Measurements from ENCODE around the gene UBTD1.
"Not testable (repeated sequence)": the region's sequence is repeated elsewhere in the genome, so short reads cannot be mapped to it uniquely, and the experiment has no call there.

Gene UBTD1

GRCh38 chr10:97525683-97526110 lies 27.0 kb downstream of the UBTD1 start:
- Histone ChIP-seq H3K9me3 (ENCODE audit: control insufficient read depth in 2 of 2, low read length in 2 of 2) (no peaks in the 10 kb centered on the region), H3K4me1 (ENCODE audit: control insufficient read depth, insufficient read depth, low read length) (no peaks in the 10 kb centered on the region), H3K27ac (ENCODE audit: low read length) (no peak overlapping the region), H3K27me3 (ENCODE audit: control insufficient read depth in 1 of 2, insufficient read depth in 2 of 2, low read length in 2 of 2) (no peaks in the 10 kb centered on the region), H3K9ac (ENCODE audit: low read length in 2 of 2) (no peak overlapping the region), H3K4me3 (ENCODE audit: low read length in 2 of 2) (no peak overlapping the region), H3K36me3 (ENCODE audit: control insufficient read depth in 2 of 2, insufficient read depth in 2 of 2, low read length in 2 of 2) (no peaks in the 10 kb centered on the region)

- H3K4me1 ChIP-seq (ENCODE audit: control insufficient read depth, insufficient read depth, low read length); H3K36me3 ChIP-seq (ENCODE audit: control insufficient read depth in 2 of 2, insufficient read depth in 2 of 2, low read length in 2 of 2); H3K4me3 ChIP-seq (ENCODE audit: low read length in 2 of 2); H3K9ac ChIP-seq (ENCODE audit: low read length in 2 of 2); H3K27ac ChIP-seq (ENCODE audit: low read length); H3K27me3 ChIP-seq (ENCODE audit: control insufficient read depth in 1 of 2, insufficient read depth in 2 of 2, low read length in 2 of 2); H3K9me3 ChIP-seq (ENCODE audit: control insufficient read depth in 2 of 2, low read length in 2 of 2): not testable (repeated sequence)
These were observed 30.2 kb downstream of the UBTD1 start for GRCh38 chr10:97528876-97529275.

- H3K4me3 ChIP-seq (ENCODE audit: low read length in 2 of 2): no peak overlapping the region
- H3K9me3 ChIP-seq (ENCODE audit: control insufficient read depth in 2 of 2, low read length in 2 of 2): no peaks in the 10 kb centered on the region
- no peak overlapping the region for H3K27ac ChIP-seq (ENCODE audit: low read length)
- no peaks in the 10 kb centered on the region for H3K27me3 ChIP-seq (ENCODE audit: control insufficient read depth in 1 of 2, insufficient read depth in 2 of 2, low read length in 2 of 2)
- no peaks in the 10 kb centered on the region for H3K36me3 ChIP-seq (ENCODE audit: control insufficient read depth in 2 of 2, insufficient read depth in 2 of 2, low read length in 2 of 2)
- H3K4me1 ChIP-seq (ENCODE audit: control insufficient read depth, insufficient read depth, low read length): no peaks in the 10 kb centered on the region
- H3K9ac ChIP-seq (ENCODE audit: low read length in 2 of 2): no peak overlapping the region
These were observed 31.2 kb downstream of the UBTD1 start for GRCh38 chr10:97529685-97530465.

GRCh38 chr10:97531401-97531986 lies 32.8 kb downstream of the UBTD1 start:
- Histone ChIP-seq H3K9me3 (ENCODE audit: control insufficient read depth in 2 of 2, low read length in 2 of 2) (no peaks in the 10 kb centered on the region), H3K27ac (ENCODE audit: low read length) (no peak overlapping the region), H3K27me3 (ENCODE audit: control insufficient read depth in 1 of 2, insufficient read depth in 2 of 2, low read length in 2 of 2) (no peaks in the 10 kb centered on the region), H3K4me3 (ENCODE audit: low read length in 2 of 2) (no peak overlapping the region), H3K9ac (ENCODE audit: low read length in 2 of 2) (no peak overlapping the region), H3K36me3 (ENCODE audit: control insufficient read depth in 2 of 2, insufficient read depth in 2 of 2, low read length in 2 of 2) (no peaks in the 10 kb centered on the region), H3K4me1 (ENCODE audit: control insufficient read depth, insufficient read depth, low read length) (no peaks in the 10 kb centered on the region)

GRCh38 chr10:97532935-97533671 lies 34.4 kb downstream of the UBTD1 start:
- Histone ChIP-seq H3K4me3 (ENCODE audit: low read length in 2 of 2) (no peak overlapping the region), H3K27ac (ENCODE audit: low read length) (no peak overlapping the region), H3K9me3 (ENCODE audit: control insufficient read depth in 2 of 2, low read length in 2 of 2) (no peaks in the 10 kb centered on the region), H3K4me1 (ENCODE audit: control insufficient read depth, insufficient read depth, low read length) (no peaks in the 10 kb centered on the region), H3K27me3 (ENCODE audit: control insufficient read depth in 1 of 2, insufficient read depth in 2 of 2, low read length in 2 of 2) (no peaks in the 10 kb centered on the region), H3K36me3 (ENCODE audit: control insufficient read depth in 2 of 2, insufficient read depth in 2 of 2, low read length in 2 of 2) (no peaks in the 10 kb centered on the region), H3K9ac (ENCODE audit: low read length in 2 of 2) (no peak overlapping the region)

GRCh38 chr10:97533888-97534287 lies 35.2 kb downstream of the UBTD1 start:
- Histone ChIP-seq H3K4me1 (ENCODE audit: control insufficient read depth, insufficient read depth, low read length) (no peaks in the 10 kb centered on the region), H3K9ac (ENCODE audit: low read length in 2 of 2) (no peak overlapping the region), H3K36me3 (ENCODE audit: control insufficient read depth in 2 of 2, insufficient read depth in 2 of 2, low read length in 2 of 2) (no peaks in the 10 kb centered on the region), H3K9me3 (ENCODE audit: control insufficient read depth in 2 of 2, low read length in 2 of 2) (no peaks in the 10 kb centered on the region), H3K4me3 (ENCODE audit: low read length in 2 of 2) (no peak overlapping the region), H3K27ac (ENCODE audit: low read length) (no peak overlapping the region), H3K27me3 (ENCODE audit: control insufficient read depth in 1 of 2, insufficient read depth in 2 of 2, low read length in 2 of 2) (no peaks in the 10 kb centered on the region)

GRCh38 chr10:97534746-97535367 lies 36.1 kb downstream of the UBTD1 start:
- Histone ChIP-seq H3K4me3 (ENCODE audit: low read length in 2 of 2) (no peak overlapping the region), H3K9ac (ENCODE audit: low read length in 2 of 2) (no peak overlapping the region), H3K9me3 (ENCODE audit: control insufficient read depth in 2 of 2, low read length in 2 of 2) (no peaks in the 10 kb centered on the region), H3K27me3 (ENCODE audit: control insufficient read depth in 1 of 2, insufficient read depth in 2 of 2, low read length in 2 of 2) (no peaks in the 10 kb centered on the region), H3K36me3 (ENCODE audit: control insufficient read depth in 2 of 2, insufficient read depth in 2 of 2, low read length in 2 of 2) (no peaks in the 10 kb centered on the region), H3K4me1 (ENCODE audit: control insufficient read depth, insufficient read depth, low read length) (no peaks in the 10 kb centered on the region), H3K27ac (ENCODE audit: low read length) (no peak overlapping the region)

GRCh38 chr10:97537186-97537869 lies 38.6 kb downstream of the UBTD1 start:
- no peaks in the 10 kb centered on the region for H3K9me3 ChIP-seq (ENCODE audit: control insufficient read depth in 2 of 2, low read length in 2 of 2)
- no peak overlapping the region for H3K4me3 ChIP-seq (ENCODE audit: low read length in 2 of 2)
- H3K27ac ChIP-seq (ENCODE audit: low read length): no peak overlapping the region
- H3K9ac ChIP-seq (ENCODE audit: low read length in 2 of 2): no peak overlapping the region
- peaks cover 5% of the 10 kb centered on the region for H3K4me1 ChIP-seq (ENCODE audit: control insufficient read depth, insufficient read depth, low read length)
- no peaks in the 10 kb centered on the region for H3K36me3 ChIP-seq (ENCODE audit: control insufficient read depth in 2 of 2, insufficient read depth in 2 of 2, low read length in 2 of 2)
- H3K27me3 ChIP-seq (ENCODE audit: control insufficient read depth in 1 of 2, insufficient read depth in 2 of 2, low read length in 2 of 2): no peaks in the 10 kb centered on the region

- Histone ChIP-seq H3K27me3 (ENCODE audit: control insufficient read depth in 1 of 2, insufficient read depth in 2 of 2, low read length in 2 of 2) (no peaks in the 10 kb centered on the region), H3K4me1 (ENCODE audit: control insufficient read depth, insufficient read depth, low read length) (peaks cover 16% of the 10 kb centered on the region), H3K9ac (ENCODE audit: low read length in 2 of 2) (no peak overlapping the region), H3K27ac (ENCODE audit: low read length) (no peak overlapping the region), H3K36me3 (ENCODE audit: control insufficient read depth in 2 of 2, insufficient read depth in 2 of 2, low read length in 2 of 2) (no peaks in the 10 kb centered on the region), H3K4me3 (ENCODE audit: low read length in 2 of 2) (no peak overlapping the region), H3K9me3 (ENCODE audit: control insufficient read depth in 2 of 2, low read length in 2 of 2) (no peaks in the 10 kb centered on the region)
These were observed 39.7 kb downstream of the UBTD1 start for GRCh38 chr10:97538411-97538810.

GRCh38 chr10:97538839-97539238 lies 40.1 kb downstream of the UBTD1 start:
- Histone ChIP-seq H3K4me1 (ENCODE audit: control insufficient read depth, insufficient read depth, low read length) (peaks cover 20% of the 10 kb centered on the region), H3K9ac (ENCODE audit: low read length in 2 of 2) (no peak overlapping the region), H3K27ac (ENCODE audit: low read length) (no peak overlapping the region)

More at GRCh38 chr10:97538839-97539238, 40.1 kb downstream of the UBTD1 start:
- Histone ChIP-seq H3K36me3 (ENCODE audit: control insufficient read depth in 2 of 2, insufficient read depth in 2 of 2, low read length in 2 of 2) (no peaks in the 10 kb centered on the region), H3K4me3 (ENCODE audit: low read length in 2 of 2) (no peak overlapping the region), H3K27me3 (ENCODE audit: control insufficient read depth in 1 of 2, insufficient read depth in 2 of 2, low read length in 2 of 2) (no peaks in the 10 kb centered on the region), H3K9me3 (ENCODE audit: control insufficient read depth in 2 of 2, low read length in 2 of 2) (no peaks in the 10 kb centered on the region)
